GM19043 (cell line): ENCODE measurements around the gene F2.
"Not testable (repeated sequence)": the region's sequence is repeated elsewhere in the genome, so short reads cannot be mapped to it uniquely, and the experiment has no call there.

Experiments used
- ATAC-seq: cut with Tn5 transposase; IDR thresholded peaks from one replicate; pipeline ENCODE4 v1.9.1; 2021; ENCODE audit warnings: low read depth; ENCODE audit not compliant: unreplicated experiment

Gene F2

GRCh38 chr11:46710821-46711269, 8.2 kb upstream of the F2 start:
- ATAC-seq = no peak

GRCh38 chr11:46711303-46711702, 7.7 kb upstream of the F2 start:
- ATAC-seq = no peak

- ATAC-seq = no peak
Observed at GRCh38 chr11:46712874-46713576, 6.0 kb upstream of the F2 start.

- ATAC-seq = not testable (repeated sequence)
Observed at GRCh38 chr11:46717825-46718154, 1.2 kb upstream of the F2 start.

GRCh38 chr11:46718155-46719019, 626 bp upstream of the F2 start:
- no peak for ATAC-seq

- ATAC-seq = no peak
Observed at GRCh38 chr11:46719543-46720218, 668 bp downstream of the F2 start.

- no peak for ATAC-seq
Observed at GRCh38 chr11:46721286-46721685, 2.3 kb downstream of the F2 start.

- no peak for ATAC-seq
Observed at GRCh38 chr11:46722566-46723358, 3.7 kb downstream of the F2 start.

GRCh38 chr11:46723359-46723680, 4.3 kb downstream of the F2 start:
- ATAC-seq = no peak

GRCh38 chr11:46724088-46724487, 5.1 kb downstream of the F2 start:
- ATAC-seq = no peak

GRCh38 chr11:46725338-46726205, 6.6 kb downstream of the F2 start:
- no peak for ATAC-seq

GRCh38 chr11:46726206-46726862, 7.3 kb downstream of the F2 start:
- no peak for ATAC-seq

GRCh38 chr11:46727952-46728658, 9.1 kb downstream of the F2 start:
- no peak for ATAC-seq

GRCh38 chr11:46728659-46729040, 9.6 kb downstream of the F2 start:
- no peak for ATAC-seq

- ATAC-seq = no peak
Observed at GRCh38 chr11:46729110-46730027, 10.4 kb downstream of the F2 start.

- ATAC-seq = no peak
Observed at GRCh38 chr11:46731545-46731944, 12.5 kb downstream of the F2 start.

GRCh38 chr11:46733234-46733633, 14.2 kb downstream of the F2 start:
- no peak for ATAC-seq

- no peak for ATAC-seq
Observed at GRCh38 chr11:46736146-46736545, 17.1 kb downstream of the F2 start.
